ENCODE data around the gene CUEDC1.
A peak's percentile ranks its signal among the peaks of the same experiment; 100 is the strongest.

The CUEDC1 gene

DNA sequence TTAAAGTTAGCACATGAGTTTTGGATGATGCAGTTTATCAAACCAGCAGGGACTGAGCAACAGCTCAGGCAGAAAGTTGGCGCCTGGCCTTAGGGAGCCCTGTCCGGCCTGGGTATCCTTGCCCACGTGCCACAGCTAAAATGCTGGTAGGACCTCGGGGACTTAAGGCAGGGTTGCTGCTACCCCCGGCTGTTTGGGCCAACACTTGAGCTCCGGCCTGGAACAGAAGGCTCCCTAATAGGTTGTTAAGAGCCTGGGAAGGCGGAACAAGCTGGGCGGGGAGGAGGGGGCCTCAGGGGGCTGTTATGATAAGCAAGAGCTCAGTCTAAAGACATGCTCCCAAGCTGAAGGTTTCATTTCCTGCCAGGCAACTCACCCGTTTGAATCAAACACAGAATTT, 39.7 kb downstream of the CUEDC1 start:
- DNase-seq (ENCODE audit: low spot score), result no peak

DNA sequence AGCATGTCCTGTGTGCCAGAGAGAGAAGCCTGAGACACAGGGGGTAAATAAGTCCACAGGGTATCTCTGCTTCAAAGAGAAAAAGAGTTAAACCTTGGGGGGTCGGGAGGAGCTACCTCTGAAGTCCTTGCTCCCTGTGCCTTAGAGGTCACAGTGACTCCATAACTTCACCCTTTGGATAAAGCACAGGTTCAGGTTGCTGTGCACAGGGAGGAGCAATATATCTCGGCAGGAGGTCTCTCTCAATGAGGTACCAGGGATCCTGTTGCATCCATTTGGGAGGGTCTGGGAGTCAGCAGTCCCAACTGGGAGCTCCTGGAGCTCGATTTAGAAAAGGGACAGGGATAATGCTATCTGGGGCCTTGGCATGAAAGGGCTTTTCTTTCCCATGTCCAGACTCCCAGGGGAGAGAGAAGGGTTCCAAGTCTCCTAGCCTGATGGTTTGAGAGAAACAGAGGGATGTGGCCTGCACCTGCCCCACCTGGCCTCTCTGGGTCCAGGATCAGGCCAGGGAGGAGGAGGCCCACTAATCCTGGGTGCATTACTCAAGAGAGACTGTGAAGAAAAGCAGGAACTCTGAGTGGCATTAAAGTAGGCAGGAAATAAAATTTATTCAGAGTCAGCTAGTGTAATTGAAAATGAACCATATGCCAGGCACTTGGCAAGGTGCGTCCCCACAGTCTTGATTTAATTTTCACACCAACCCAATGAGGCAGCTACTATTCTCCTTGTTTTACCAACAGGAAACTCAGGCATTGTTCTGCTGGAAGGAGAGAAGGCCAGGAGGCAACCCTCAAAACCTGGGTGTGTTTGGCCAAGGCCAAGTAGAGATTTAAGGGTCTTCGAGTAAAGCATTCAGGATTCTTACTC, 40.7 kb downstream of the CUEDC1 start:
- DNase-seq (ENCODE audit: low spot score), result no peak

DNA sequence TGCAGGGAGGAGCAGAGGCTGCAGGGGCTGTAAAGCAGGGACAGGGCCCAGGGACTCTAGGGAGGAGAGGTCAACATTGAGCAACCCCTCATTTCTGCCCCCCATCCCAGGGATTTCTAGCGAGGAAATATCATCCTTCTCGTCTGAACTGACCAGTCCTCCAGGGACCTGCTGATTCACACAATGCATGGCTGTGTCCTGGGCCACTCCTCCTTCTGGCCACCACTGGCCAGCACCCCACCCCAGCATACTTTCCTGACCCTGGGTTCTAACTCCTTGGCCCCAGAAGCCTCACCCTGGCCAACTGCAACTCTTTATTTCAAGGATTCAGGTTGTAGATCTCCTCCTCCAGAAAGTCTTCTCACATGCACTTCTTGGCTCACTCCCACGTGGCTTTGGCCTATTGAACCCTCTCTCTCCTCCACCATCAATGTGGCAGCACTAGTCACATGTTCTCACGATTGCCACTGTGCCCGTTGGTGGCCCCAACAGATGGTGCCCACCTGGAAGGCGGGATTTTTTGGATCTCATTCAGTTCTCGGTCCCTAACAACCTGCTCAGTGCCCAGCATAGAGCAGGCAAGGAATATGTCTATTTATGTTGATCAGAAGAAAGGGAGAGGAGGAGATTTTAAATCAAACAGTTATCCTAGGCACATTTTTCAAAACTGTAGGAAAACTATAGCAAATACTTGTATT, 41.5 kb downstream of the CUEDC1 start:
- DNase-seq (ENCODE audit: low spot score), result no peak

DNA sequence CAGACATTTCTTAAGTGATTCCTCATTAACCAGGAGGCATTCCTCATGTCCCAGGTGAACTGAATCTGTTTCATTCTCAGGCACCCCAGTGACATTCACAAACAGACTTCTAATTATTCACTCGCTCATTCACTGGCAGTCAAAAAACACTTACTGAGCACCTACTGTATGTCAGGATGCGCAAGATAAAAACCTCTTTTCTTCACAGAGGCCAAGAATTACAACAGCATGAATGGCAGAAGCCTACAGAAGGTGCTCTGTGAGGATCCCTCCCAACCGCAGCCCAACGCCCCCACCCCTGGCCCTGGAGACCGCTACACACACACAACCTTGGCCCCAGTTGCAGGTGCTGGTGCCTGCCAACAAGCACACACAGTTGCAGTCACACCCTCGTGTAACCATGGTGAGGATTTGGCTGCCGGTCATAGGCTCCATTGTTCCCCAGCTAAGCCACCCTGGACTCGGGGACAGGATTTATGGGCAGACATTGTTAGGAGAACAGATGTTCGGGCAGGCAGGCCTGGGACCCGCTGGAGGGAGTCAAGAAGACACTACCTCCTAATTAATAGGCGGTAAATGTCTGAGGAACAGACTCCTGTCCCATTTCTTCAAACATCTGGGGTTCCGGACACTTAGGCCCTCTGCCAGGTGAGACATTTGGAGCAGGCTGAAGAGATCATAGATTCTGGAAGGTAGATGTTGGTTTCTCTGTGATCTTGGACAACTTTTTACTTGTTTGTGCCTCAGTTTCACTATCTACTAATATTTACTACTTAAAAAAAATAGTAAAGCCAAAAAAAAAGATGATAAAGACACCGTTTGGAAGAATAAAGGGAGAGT, 43.2 kb downstream of the CUEDC1 start:
- peak; percentile 34 for DNase-seq (ENCODE audit: low spot score)

DNA sequence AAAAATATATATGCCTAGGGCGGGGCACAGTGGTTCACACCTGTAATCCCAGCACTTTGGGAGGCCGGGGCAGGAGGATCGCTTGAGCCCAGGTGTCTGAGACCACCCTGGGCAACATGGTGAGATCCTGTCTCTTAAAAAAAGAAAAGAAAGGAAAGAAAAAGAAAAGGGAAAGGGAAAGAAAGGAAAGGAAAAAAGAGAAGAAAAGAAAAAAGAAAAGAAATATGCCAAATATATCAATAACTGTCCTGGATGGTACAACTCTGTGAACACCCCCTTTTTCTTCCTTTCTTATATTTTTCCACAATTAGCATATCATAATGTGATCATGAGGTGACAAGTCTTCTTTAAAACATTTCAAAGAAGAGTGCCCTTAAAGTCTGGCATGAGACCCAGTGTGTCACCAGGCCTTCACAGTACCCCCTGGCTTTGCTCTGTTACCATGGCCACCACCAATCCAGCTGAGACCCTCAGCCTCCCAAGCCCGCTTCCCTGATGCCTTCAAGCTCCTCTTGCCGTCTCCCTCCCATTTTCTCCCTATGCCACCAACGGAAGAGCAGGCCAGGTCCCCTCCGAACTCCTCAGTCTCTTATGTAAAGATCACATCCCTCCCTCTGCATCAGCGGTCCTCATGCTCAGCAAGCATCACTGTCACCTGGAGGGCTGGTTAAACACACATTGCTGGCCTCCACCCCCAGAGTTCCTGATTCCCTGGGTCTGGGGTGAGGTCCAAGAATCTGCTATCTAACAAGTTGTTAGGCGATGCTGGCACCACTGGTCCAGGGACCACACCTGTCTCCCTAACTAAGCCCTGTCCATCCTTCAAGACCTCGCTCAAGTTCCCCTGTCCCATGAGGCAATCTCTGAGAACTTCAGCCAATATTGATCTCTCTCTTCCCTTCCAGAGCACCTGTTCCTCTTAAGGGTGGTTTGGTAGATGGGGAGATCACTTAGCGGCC, 44.5 kb downstream of the CUEDC1 start:
- no peak for DNase-seq (ENCODE audit: low spot score)

DNA sequence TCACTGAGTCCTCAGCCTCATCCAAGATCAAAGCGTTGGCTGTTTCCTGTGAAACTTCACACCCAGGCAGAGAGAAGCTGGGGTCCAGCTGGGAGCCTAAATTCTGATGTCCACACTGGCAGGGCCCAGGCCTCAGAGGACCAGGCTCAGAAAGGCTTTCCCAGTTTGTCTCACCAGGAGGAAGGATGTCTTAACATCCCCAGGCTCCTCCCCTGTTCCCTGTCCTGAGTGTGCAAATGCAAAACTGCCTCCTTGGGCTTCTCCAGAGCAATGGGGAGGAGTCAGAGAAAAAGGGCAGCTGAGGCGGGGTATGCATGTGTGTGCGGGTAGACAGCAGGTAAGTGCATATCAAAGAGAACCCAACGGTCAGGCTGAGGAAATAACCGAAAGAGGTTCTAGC, 45.7 kb downstream of the CUEDC1 start:
- no peak for DNase-seq (ENCODE audit: low spot score)

DNA sequence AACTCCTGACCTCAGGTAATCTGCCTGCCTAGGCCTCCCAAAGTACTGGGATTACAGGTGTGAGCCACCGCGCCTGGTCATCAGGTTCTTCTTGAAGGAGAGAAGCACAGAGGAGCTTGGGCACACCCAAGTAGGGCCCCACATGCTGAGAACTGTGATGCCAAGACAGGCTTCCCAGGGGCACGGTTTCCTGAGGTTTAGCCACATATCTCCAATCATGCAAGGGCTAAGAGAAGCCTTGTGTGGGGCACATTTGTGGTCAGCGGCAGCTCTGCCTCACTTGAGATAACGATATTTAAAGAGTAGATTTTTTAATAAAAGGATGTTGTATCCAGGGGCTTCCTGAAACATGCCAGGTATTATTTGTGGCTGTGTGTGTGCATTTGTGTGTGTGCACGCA, 46.9 kb downstream of the CUEDC1 start:
- DNase-seq (ENCODE audit: low spot score), result no peak

DNA sequence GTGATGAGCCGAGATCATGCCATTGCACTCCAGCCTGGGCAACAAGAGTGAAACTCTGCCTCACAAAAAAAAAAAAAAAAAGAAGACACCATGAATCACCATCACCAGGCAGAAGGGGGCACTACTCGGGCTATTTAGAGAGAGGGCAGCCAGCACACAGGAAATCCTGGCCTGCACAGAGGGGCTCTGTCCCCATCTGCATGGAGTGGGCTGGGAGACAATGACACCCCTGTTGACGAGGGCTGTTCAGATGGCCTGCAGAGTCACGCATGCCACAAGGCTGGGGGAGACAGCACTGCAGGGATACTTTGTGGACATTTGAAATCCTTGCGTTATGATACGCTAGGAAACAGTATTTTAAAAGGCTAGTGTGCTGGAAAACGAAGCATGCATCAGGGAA, 48.3 kb downstream of the CUEDC1 start:
- no peak for DNase-seq (ENCODE audit: low spot score)

DNA sequence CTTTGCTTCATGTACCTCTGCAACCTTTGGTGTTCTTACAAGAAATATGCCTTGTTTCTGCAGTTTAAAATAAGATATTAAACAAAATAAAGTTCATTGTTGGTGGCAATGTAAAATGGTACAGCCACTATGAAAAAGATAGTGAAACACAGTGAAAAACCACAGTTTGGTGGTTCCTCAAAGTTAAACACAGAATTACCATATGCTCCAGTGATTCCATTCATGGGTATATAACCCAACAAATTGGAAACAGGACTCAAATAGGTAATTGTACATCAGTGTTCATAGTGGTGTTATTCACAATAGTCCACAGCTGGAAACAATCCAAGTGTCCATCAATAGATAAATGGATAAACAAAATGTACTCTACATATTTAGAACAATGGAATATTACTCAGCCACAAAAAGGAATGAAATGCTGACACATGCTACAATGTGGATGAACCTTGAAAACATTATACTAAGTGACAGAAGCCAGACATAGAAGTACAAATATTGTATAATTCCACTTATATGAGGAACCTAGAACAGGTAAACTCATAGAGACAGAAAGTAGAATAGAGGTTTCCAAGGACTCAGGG, 49.2 kb downstream of the CUEDC1 start:
- no peak for DNase-seq (ENCODE audit: low spot score)

DNA sequence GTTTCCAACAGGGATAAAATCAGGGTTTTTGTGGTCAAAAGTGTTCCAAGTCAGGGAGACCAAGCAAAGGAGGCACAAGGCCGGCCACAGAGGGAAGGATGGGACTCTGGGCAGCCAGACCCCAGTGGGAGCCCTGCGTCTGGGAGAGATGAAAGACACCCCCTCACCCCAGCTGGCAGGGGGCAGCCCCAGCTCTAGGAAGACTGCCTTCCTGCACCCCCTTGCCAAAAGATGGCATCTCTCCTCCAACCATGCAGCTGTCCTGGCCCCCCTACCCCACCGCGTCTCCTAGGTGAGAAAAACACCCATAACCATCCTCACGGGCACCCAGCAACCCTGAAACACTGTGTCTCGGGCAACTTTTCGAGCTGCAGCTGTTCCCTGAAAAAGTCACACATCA, 51.3 kb downstream of the CUEDC1 start:
- no peak for DNase-seq (ENCODE audit: low spot score)

DNA sequence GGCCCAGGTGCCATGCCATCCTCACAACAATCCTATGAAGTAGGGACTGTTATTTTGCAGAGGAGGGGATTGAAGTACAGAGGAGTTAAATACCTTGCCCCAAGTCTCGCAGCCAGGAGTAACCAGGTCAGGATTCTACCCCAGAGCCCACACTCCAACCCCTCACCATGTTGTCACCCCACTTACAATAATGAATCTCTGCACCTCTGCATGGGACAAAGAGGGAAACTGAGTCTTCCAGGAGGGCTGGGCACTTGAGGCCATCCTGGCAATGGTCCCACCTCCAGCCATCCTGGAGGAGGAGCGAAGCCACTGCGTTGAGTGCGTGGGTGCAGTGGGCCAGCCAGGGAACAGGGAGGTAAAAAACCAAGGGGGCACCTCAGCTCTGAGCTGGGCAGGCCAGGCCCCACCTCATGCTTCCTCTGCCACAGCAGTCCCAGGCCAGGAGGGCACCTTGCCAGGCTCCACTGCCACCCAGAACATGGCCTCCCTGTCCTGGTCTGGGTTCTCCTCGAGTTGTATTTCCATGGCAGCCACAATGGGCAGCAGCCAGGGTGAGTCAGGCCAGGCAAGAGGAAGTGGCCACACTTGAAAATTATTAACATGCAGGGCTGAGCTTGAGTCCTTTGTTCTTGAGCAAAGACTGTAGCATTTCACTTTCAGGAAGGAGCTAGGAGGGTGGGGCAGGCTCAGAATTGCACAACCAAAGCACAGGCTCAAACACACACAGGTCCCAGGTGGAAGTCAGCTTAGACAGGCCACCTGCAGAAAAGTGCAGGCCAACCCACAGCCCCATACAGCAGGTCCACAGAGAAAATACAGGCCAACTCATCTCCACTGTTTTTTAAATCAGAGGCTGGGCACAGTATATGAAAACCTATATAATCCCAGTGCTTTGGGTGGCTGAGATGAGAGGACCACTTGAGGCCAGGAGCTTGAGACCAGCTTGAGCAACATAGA, 52.1 kb downstream of the CUEDC1 start:
- peak; percentile 87 for DNase-seq (ENCODE audit: low spot score)

DNA sequence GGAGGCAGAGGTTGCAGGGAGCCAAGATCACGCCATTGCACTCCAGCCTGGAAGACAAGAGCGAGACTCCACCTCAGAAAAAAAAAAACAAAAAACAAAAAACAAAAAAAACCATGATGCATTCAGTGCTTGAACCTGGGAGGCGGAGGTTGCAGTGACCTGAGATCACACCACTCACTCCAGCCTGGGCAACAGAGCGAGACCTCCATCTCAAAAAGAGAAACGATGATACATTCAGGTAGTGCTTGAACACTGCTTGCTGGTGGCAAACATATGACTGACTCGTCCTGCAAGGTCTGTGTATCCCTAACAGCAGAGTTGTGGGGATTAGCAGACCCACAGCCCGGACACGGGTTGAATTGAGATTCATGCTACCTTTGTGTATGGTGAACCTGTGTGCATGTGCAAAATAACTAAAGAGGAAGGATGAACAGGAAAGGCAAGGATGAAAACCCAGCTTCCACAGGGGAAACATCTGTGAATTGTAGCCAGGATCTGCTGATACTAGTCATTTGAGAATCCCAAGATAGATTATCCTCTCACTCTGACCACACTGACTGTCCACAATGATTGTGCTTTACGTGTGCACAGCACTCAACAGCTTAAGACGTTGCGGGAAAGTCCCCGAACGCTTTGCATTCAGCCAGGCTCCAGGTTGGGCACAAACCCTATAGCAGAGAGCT, 53.0 kb downstream of the CUEDC1 start:
- no peak for DNase-seq (ENCODE audit: low spot score)

DNA sequence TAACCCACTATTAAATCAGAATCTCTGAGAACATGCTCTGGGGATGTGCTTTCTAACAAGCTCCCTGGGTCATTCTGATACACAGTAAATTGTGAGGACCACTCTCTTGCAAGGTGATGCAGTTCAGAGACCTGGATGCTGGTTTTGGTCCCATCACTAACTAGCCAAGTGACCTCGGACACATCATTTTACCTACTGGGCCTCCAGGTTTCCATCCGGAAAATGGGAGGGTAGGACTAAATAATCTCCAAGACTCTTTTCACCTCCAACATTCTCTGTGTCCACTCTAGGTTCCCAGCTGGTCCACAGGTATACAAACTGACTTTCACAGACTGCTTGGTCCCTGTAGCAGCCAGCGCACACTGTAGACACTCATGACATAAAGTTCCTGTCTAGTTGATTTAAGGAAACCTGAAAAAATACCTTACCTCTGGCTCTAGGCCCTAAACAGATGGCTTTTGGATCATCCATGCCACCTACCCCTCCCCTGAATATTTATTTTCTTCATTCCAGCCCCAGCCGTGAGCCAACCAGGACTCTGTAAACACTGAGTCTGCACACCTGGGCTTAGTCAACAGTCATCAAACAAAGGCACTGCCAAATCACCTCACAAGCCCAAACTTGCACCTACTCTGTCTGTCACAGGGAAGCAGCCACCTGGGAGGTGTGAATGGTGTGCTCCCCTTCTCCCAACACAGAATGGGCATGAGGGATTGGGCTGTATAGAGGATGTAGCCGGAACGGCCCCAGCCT, 54.0 kb downstream of the CUEDC1 start:
- no peak for DNase-seq (ENCODE audit: low spot score)

DNA sequence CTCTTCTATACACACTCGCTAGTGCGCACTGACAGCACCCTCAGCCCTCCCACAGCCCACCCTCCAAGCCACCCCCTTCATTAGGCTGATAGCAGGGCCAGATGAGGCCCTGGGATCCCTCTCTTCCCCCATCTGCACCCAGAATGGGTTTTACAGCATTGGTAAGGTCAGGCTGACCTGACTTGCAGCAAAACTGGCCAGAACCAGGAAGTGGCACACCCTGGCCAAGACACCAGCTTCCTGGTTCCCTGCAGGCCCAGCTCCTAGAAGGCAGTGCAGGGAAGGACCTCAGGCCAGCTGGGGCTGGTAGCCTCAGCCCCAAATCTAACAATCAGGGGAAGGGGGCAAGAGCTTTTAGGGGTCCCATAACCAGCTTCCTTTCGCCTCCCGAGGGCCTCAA, 55.4 kb downstream of the CUEDC1 start:
- no peak for DNase-seq (ENCODE audit: low spot score)

DNA sequence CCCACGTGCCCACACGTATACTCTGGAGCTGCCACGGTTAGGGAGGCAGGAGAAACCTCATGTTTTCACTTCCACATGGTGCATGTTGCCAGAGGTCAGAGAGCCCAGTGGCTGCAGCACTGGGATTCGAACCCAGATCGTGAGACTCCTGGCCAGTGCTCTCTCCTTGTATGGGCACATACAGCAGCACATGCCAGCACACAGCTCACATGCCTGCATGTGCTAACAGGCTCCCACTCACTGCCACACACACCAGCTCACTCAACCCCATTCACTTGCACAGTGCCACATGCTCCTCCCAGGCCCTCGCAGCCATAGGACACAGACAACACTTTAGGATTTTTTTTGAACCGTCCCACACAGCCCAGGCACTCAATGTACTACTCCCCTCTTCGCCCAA, 55.8 kb downstream of the CUEDC1 start:
- DNase-seq (ENCODE audit: low spot score), result no peak

DNA sequence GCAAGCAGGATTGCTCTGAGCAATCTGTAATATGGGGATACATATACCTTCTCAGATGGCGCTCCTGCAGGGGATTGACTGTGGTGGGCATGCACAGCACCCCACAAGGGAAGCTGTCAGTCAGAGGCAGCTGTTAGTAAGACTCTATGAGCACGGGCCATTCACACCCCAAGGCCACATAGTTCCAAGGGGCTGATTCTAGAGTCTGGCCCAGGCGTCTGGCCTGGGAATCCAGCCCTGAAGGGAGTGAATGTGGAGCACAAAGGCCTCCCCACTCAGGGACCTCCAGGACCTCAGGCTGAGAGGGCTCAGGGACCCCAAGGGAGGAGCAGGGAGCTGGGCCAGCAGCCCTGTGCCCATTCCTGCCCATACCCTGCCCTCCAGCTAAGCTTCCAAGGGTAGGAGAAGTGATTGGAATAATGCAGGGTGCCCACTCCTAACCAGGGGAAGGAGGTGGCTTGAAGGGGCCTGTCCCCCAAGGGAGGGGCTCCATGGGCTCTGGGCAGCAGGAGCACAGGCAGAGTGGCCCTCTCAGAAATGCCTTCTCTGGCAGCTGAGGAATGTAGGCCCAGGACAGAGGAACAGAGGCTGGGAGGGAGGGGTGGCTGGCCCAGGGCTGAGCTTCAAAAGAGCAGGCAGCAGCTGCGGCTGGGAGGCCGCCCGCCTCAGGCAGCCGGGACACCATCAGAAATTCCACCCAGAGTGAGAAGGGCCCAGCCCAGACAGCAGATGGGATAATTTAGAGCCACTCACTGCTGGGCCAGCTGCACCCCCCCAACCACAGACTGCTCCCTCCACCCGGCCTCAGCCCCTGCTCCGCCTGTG, 56.5 kb downstream of the CUEDC1 start:
- no peak for DNase-seq (ENCODE audit: low spot score)

DNA sequence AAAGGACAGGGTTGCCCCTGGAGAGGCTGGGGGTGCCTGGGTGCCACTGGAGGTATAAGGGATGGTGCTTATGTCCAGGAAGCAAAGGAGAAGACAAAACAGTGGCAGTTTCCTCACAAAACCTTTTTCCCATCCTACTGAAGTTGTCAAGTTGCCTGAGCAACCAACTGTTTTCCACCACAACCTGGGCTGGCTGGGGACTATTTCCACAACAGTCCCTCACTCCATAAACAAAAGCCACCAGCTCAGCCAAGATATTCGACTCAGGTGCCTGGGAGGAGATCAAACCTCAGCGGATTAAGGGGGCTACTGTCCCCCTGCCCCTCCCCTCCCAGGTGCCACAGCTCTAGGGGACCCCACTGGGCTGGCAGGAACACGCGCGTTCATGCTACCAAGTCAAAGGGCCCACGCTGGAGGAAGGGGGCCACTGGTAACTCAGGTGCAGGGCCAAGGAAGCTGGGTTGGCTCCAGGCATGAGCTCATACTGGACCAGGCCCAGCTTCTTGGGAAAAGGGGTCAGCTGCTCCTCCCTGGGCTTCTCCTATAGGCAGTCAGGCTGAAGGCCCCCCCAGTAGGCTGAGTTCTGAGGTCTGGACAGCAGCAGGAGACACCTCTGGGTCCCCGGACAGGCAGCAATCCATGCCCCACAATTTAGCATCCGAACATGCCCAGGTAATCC, 59.7 kb downstream of the CUEDC1 start:
- DNase-seq (ENCODE audit: low spot score), result no peak

All from HuH-7.5 (cell line).